Esophagus muscularis mucosa (tissue), 4 donors: ENCODE measurements around the gene KIAA1958. TPM values are rescaled to one million over a fixed set of nuclear protein-coding genes. Genes with fewer than 3 reads are reported as not detected.

Source experiments
- DNase-seq: peaks from one replicate; pipeline ENCODE4 v3.0.0-alpha.2; 2017; ENCODE audit errors: extremely low spot score
- H3K27ac ChIP-seq, 4 donors: fragments of 200-600 bp; sonication (generic); replicated peaks in 1 of 4; 1 replicate in 3 of 4; 2 replicates in 1 of 4; pipeline ENCODE4 v1.5.1; 2016 to 2019; ENCODE audit warnings: mild to moderate bottlenecking in 1 of 4
- H3K27me3 ChIP-seq, 4 donors: fragments of 200-600 bp; sonication (generic); one replicate each; pipeline versions ENCODE4 v1.5.1 to v1.6.0; 2016 to 2019
- H3K36me3 ChIP-seq, 4 donors: fragments of 200-600 bp; sonication (generic); one replicate each; pipeline ENCODE4 v1.5.1; 2016 to 2019
- H3K4me1 ChIP-seq, 4 donors: fragments of 200-600 bp; sonication (generic); one replicate each; pipeline ENCODE4 v1.5.1; 2016 to 2019
- H3K4me3 ChIP-seq, 4 donors: fragments of 200-600 bp; sonication (generic); 1 replicate in 2 of 4; 2 replicates in 2 of 4; pipeline ENCODE4 v1.5.1; 2016 to 2019; ENCODE audit warnings: mild to moderate bottlenecking in 4 of 4, moderate library complexity in 1 of 4
- H3K9me3 ChIP-seq, 4 donors: fragments of 200-600 bp; sonication (generic); 1 replicate in 3 of 4; 2 replicates in 1 of 4; pipeline ENCODE4 v1.5.1; 2016 to 2019
- CTCF ChIP-seq, 3 experiments: fragments of 200-600 bp in 2 of 3; fragments of 450-650 bp in 1 of 3; sonication (generic) in 2 of 3; IDR thresholded peaks; one replicate each; pipeline ENCODE4 v1.5.1; 2017 to 2019; ENCODE audit warnings: antibody characterized with exemption in 3 of 3, mild to moderate bottlenecking in 2 of 3, moderate library complexity in 1 of 3
- EP300 ChIP-seq: sonication (generic); formaldehyde crosslinking; IDR thresholded peaks from one replicate; pipeline ENCODE4 v1.6.1; 2017; ENCODE audit warnings: antibody characterized with exemption
- POLR2A ChIP-seq: fragments of 450-650 bp; IDR thresholded peaks from one replicate; pipeline ENCODE4 v1.6.1; 2017; ENCODE audit warnings: antibody characterized with exemption, moderate library complexity, mild to moderate bottlenecking, low read depth
- POLR2AphosphoS5 ChIP-seq, 2 donors: sonication (generic); formaldehyde crosslinking; IDR thresholded peaks; one replicate each; pipeline ENCODE4 v1.6.1; 2017; ENCODE audit warnings: antibody characterized with exemption in 2 of 2
- WGBS: methylation state at CpG from one replicate; pipeline ENCODE4 v1.1.5; 2018; 5-methylcytosine and 5-hydroxymethylcytosine counted together
- intact Hi-C: fragments of 100-400 bp; cut with DNase I; formaldehyde crosslinking; loops from one replicate; pipeline ENCODE4 v1.15.1; 2023
- total RNA-seq, 4 donors: library from RNA; depleted of rRNA; stranded (reverse); fragments of >200 nt; gene quantifications; one replicate each; pipeline versions ENCODE4 v1.1.0 to v1.2.1, GENCODE V29; 2016

KIAA1958 gene
- total RNA-seq, 4 donors from 2014 or later: 2.2 to 5.8 (median 3.2) TPM

GRCh38 chr9:112500842-112501241 is 14.2 kb downstream of the KIAA1958 start:
- Histone ChIP-seq H3K4me1 (no peaks in the 10 kb centered on the region), H3K9me3 (peaks cover 0 to under 1% (median 0%) of the 10 kb centered on the region in 4 donors), H3K27ac (no peak overlapping the region), H3K4me3 (no peak overlapping the region), H3K27me3 (no peaks in the 10 kb centered on the region), H3K36me3 (no peaks in the 10 kb centered on the region)
- TF ChIP-seq POLR2AphosphoS5 (IDR thresholded peaks at IDR 0.05) (no peak), EP300 (no peak), CTCF (IDR thresholded peaks at IDR 0.05) (no peak), POLR2A (no peak)
- intact Hi-C loops: no loop called here
- DNase-seq: no peak
- 96% methylated on average over 2 of the region's 2 CpGs for WGBS

- H3K27ac ChIP-seq: no peak overlapping the region
- H3K4me3 ChIP-seq: no peak overlapping the region
- no peaks in the 10 kb centered on the region for H3K36me3 ChIP-seq
- TF ChIP-seq CTCF (IDR thresholded peaks at IDR 0.05) (no peak), EP300 (no peak), POLR2AphosphoS5 (IDR thresholded peaks at IDR 0.05) (no peak), POLR2A (no peak)
- no peak for DNase-seq
- 95% methylated on average over 8 of the region's 8 CpGs for WGBS
- H3K27me3 ChIP-seq: no peaks in the 10 kb centered on the region
- intact Hi-C loops: no loop called here
- no peaks in the 10 kb centered on the region for H3K9me3 ChIP-seq
- H3K4me1 ChIP-seq: no peaks in the 10 kb centered on the region
Measured at GRCh38 chr9:112501287-112501686, 14.7 kb downstream of the KIAA1958 start.

GRCh38 chr9:112502175-112502946 is 15.7 kb downstream of the KIAA1958 start:
- intact Hi-C loops: no loop called here
- no peak for DNase-seq
- Histone ChIP-seq H3K9me3 (no peaks in the 10 kb centered on the region), H3K27me3 (no peaks in the 10 kb centered on the region), H3K4me1 (no peaks in the 10 kb centered on the region), H3K4me3 (no peak overlapping the region), H3K27ac (no peak overlapping the region), H3K36me3 (no peaks in the 10 kb centered on the region)
- TF ChIP-seq EP300: no peak
- 90% methylated on average over 3 of the region's 3 CpGs for WGBS

- no peaks in the 10 kb centered on the region for H3K9me3 ChIP-seq
- no peak overlapping the region for H3K27ac ChIP-seq
- intact Hi-C loops: no loop called here
- TF ChIP-seq CTCF (IDR thresholded peaks at IDR 0.05) (no peak), EP300 (no peak), POLR2AphosphoS5 (IDR thresholded peaks at IDR 0.05) (no peak), POLR2A (no peak)
- WGBS: 87% methylated on average over 5 of the region's 5 CpGs
- no peaks in the 10 kb centered on the region for H3K4me1 ChIP-seq
- no peaks in the 10 kb centered on the region for H3K36me3 ChIP-seq
- no peaks in the 10 kb centered on the region for H3K27me3 ChIP-seq
- H3K4me3 ChIP-seq: no peak overlapping the region
- DNase-seq: no peak
Measured at GRCh38 chr9:112503170-112503569, 16.5 kb downstream of the KIAA1958 start.

GRCh38 chr9:112505086-112505485 is 18.5 kb downstream of the KIAA1958 start:
- intact Hi-C loops: no loop called here
- Histone ChIP-seq H3K4me3 (no peak overlapping the region), H3K4me1 (no peaks in the 10 kb centered on the region), H3K36me3 (no peaks in the 10 kb centered on the region), H3K27me3 (no peaks in the 10 kb centered on the region), H3K9me3 (no peaks in the 10 kb centered on the region), H3K27ac (no peak overlapping the region)
- 93% methylated on average over 4 of the region's 4 CpGs for WGBS
- DNase-seq: no peak
- TF ChIP-seq POLR2AphosphoS5 (IDR thresholded peaks at IDR 0.05): no peak
- no peak for TF ChIP-seq CTCF (IDR thresholded peaks at IDR 0.05)
- TF ChIP-seq EP300: no peak
- no peak for TF ChIP-seq POLR2A
